HCT116 (cell line): ENCODE results near the gene NRXN2.

Experiments used
- EZH2 ChIP-seq: fragments of 200-600 bp; sonication (generic); IDR thresholded peaks from 2 replicates; pipeline ENCODE4 v1.6.1; 2017; ENCODE audit warnings: antibody characterized with exemption, mixed run types
- EZH2phosphoT487 ChIP-seq: fragments of 200-600 bp; IDR thresholded peaks from 2 replicates; pipeline ENCODE4 v1.6.1; 2018; ENCODE audit warnings: antibody characterized with exemption, borderline replicate concordance
- JUND ChIP-seq: IDR thresholded peaks from 2 replicates; pipeline ENCODE4 v1.6.1; 2012
- POLR2A ChIP-seq: IDR thresholded peaks from 2 replicates; pipeline ENCODE4 v1.7.0; 2011; ENCODE audit warnings: borderline replicate concordance; ENCODE audit not compliant: insufficient read depth, insufficient read length; ENCODE audit errors: extremely low read depth
- POLR2AphosphoS5 ChIP-seq: IDR thresholded peaks from 2 replicates; pipeline ENCODE4 v1.6.1; 2011; ENCODE audit warnings: mild to moderate bottlenecking, low read depth, low read length, moderate library complexity
- RAD21 ChIP-seq: IDR thresholded peaks from 2 replicates; pipeline ENCODE4 v1.6.1; 2012; ENCODE audit warnings: low read depth, mild to moderate bottlenecking
- ZNF274 ChIP-seq: fragments of 200-500 bp; sonication (Bioruptor generic); IDR thresholded peaks from 2 replicates; pipeline ENCODE4 v1.6.1; 2014; ENCODE audit warnings: mild to moderate bottlenecking, low read depth, low read length, inconsistent platforms
- TF ChIP-seq, protein P1 (sequence below), 3 experiments: fragments of 200-600 bp in 1 of 3; sonication (generic) in 1 of 3; IDR thresholded peaks in 2 of 3; conservative IDR thresholded peaks in 1 of 3; 2 replicates each; pipeline ENCODE4 v1.5.1; 2012 to 2017; ENCODE audit warnings: low read depth in 2 of 3, low read length in 2 of 3, antibody characterized with exemption in 1 of 3, borderline replicate concordance in 1 of 3, control low read depth in 1 of 3, mild to moderate bottlenecking in 1 of 3, mixed read lengths in 1 of 3, mixed run types in 1 of 3, moderate library complexity in 1 of 3; ENCODE audit not compliant: insufficient read depth in 1 of 3

DNA sequence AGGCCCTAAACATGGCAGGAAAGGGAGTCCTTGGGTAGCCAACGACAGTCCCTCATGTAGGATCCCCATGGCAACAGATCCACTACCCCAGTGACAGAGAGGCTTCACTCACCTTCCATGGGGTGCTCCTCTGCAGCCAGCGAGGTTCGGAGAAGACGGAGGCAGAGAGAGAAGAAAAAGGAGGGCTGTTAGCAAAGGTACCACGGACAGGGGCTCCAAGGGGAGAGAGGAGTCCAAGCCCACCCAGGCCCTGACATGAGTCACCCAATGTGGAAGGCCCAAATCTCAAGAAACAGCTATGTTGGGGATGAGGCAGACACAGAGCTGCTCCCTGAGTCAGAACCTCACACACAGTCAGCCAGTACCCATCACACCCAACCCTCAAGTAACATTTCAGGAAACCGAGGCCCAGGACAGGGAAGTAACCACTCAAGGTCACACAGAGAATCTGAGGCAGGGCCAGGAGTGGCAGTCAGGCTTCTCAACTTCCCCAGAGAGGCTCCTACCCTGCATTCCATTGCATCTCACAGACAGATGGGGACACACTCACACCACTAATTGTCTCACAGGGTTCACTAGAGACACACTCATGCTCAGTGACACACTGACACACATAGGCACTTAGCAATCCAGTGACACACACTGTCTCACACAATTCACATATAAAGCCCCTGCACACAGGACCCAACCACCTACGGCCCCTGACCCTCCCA, 25.2 kb downstream of the NRXN2 start:
- TF ChIP-seq RAD21 = no peak
- no peak for TF ChIP-seq POLR2A
- TF ChIP-seq JUND = no peak
- TF ChIP-seq, protein P1, sequence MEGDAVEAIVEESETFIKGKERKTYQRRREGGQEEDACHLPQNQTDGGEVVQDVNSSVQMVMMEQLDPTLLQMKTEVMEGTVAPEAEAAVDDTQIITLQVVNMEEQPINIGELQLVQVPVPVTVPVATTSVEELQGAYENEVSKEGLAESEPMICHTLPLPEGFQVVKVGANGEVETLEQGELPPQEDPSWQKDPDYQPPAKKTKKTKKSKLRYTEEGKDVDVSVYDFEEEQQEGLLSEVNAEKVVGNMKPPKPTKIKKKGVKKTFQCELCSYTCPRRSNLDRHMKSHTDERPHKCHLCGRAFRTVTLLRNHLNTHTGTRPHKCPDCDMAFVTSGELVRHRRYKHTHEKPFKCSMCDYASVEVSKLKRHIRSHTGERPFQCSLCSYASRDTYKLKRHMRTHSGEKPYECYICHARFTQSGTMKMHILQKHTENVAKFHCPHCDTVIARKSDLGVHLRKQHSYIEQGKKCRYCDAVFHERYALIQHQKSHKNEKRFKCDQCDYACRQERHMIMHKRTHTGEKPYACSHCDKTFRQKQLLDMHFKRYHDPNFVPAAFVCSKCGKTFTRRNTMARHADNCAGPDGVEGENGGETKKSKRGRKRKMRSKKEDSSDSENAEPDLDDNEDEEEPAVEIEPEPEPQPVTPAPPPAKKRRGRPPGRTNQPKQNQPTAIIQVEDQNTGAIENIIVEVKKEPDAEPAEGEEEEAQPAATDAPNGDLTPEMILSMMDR (IDR thresholded peaks at IDR 0.05 in 2 of 3, conservative IDR thresholded peaks at IDR 0.05 in 1 of 3; ENCODE audit: borderline replicate concordance in 1 of 3, insufficient read depth in 1 of 3, low read depth in 2 of 3, low read length in 2 of 3) = no peak
- TF ChIP-seq POLR2AphosphoS5 = no peak
- TF ChIP-seq EZH2 = no peak
- no peak for TF ChIP-seq EZH2phosphoT487
- TF ChIP-seq ZNF274 = no peak
